Stimulated activated CD4-positive, alpha-beta T cell treated with anti-CD3 and anti-CD28 coated beads, TNF-alpha, amount 100 ng/mL, for 48 hours (primary cell): Measurements from ENCODE around the gene LHX4.

ENCODE experiments used
- DNase-seq, 3 donors: peaks; one replicate each; pipeline ENCODE4 v3.0.0-alpha.2; 2020; ENCODE audit warnings: low read depth in 3 of 3

The LHX4 gene

GRCh38 chr1:180257486-180257885 is 27.4 kb downstream of the LHX4 start:
- no peak for DNase-seq

GRCh38 chr1:180258290-180258689 is 28.2 kb downstream of the LHX4 start:
- DNase-seq: no peak

GRCh38 chr1:180258935-180259334 is 28.9 kb downstream of the LHX4 start:
- DNase-seq: no peak

GRCh38 chr1:180259431-180260338 is 29.6 kb downstream of the LHX4 start:
- DNase-seq: no peak

- DNase-seq: no peak
These were observed 30.5 kb downstream of the LHX4 start for GRCh38 chr1:180260541-180260940.

- DNase-seq: no peak
These were observed 31.0 kb downstream of the LHX4 start for GRCh38 chr1:180261030-180261429.

GRCh38 chr1:180261524-180262155 is 31.6 kb downstream of the LHX4 start:
- no peak for DNase-seq

- DNase-seq: no peak
These were observed 32.8 kb downstream of the LHX4 start for GRCh38 chr1:180262628-180263488.

GRCh38 chr1:180264595-180264994 is 34.5 kb downstream of the LHX4 start:
- no peak for DNase-seq

- DNase-seq: no peak
These were observed 35.1 kb downstream of the LHX4 start for GRCh38 chr1:180265201-180265600.

GRCh38 chr1:180265871-180266270 is 35.8 kb downstream of the LHX4 start:
- no peak for DNase-seq

- DNase-seq: no peak
These were observed 36.5 kb downstream of the LHX4 start for GRCh38 chr1:180266275-180267210.

- DNase-seq: no peak
These were observed 37.1 kb downstream of the LHX4 start for GRCh38 chr1:180267211-180267561.

- DNase-seq: no peak
These were observed 37.9 kb downstream of the LHX4 start for GRCh38 chr1:180267761-180268555.

- no peak for DNase-seq
These were observed 38.6 kb downstream of the LHX4 start for GRCh38 chr1:180268556-180269075.

- no peak for DNase-seq
These were observed 39.8 kb downstream of the LHX4 start for GRCh38 chr1:180269645-180270529.

GRCh38 chr1:180270530-180271271 is 40.6 kb downstream of the LHX4 start:
- no peak for DNase-seq
